ENCODE results near the gene RPS28.
"Not testable (repeated sequence)": the region's sequence is repeated elsewhere in the genome, so short reads cannot be mapped to it uniquely, and the experiment has no call there.

RPS28 gene

DNA sequence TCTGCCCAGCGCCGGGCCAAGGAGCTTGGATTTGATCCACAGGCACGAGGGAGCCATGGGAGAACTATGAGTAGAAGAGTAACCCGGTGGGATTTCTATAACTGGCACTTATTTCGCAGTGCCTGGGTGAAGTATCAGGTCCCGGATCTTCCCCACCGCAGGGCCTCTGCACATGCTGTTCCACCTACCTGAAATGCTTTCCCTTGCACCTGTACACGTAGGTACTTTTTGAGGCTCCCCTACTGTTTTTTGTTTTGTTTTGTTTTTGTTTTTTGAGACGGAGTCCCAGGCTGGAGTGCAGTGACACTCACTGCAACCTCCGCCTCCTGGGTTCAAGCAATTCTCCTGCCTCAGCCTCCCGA, 22.2 kb downstream of the RPS28 start:
- DNase-seq (ENCODE audit: low read depth): no peak
- TF ChIP-seq, protein P1, sequence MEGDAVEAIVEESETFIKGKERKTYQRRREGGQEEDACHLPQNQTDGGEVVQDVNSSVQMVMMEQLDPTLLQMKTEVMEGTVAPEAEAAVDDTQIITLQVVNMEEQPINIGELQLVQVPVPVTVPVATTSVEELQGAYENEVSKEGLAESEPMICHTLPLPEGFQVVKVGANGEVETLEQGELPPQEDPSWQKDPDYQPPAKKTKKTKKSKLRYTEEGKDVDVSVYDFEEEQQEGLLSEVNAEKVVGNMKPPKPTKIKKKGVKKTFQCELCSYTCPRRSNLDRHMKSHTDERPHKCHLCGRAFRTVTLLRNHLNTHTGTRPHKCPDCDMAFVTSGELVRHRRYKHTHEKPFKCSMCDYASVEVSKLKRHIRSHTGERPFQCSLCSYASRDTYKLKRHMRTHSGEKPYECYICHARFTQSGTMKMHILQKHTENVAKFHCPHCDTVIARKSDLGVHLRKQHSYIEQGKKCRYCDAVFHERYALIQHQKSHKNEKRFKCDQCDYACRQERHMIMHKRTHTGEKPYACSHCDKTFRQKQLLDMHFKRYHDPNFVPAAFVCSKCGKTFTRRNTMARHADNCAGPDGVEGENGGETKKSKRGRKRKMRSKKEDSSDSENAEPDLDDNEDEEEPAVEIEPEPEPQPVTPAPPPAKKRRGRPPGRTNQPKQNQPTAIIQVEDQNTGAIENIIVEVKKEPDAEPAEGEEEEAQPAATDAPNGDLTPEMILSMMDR (IDR thresholded peaks at IDR 0.05; ENCODE audit: control insufficient read depth, insufficient read depth, low read depth, low read length, missing control alignments): no peak
- no peak overlapping the region; the same call in 1 of the 2 replicates for H3K4me3 ChIP-seq (ENCODE audit: control insufficient read depth, low read depth, low read length)

DNA sequence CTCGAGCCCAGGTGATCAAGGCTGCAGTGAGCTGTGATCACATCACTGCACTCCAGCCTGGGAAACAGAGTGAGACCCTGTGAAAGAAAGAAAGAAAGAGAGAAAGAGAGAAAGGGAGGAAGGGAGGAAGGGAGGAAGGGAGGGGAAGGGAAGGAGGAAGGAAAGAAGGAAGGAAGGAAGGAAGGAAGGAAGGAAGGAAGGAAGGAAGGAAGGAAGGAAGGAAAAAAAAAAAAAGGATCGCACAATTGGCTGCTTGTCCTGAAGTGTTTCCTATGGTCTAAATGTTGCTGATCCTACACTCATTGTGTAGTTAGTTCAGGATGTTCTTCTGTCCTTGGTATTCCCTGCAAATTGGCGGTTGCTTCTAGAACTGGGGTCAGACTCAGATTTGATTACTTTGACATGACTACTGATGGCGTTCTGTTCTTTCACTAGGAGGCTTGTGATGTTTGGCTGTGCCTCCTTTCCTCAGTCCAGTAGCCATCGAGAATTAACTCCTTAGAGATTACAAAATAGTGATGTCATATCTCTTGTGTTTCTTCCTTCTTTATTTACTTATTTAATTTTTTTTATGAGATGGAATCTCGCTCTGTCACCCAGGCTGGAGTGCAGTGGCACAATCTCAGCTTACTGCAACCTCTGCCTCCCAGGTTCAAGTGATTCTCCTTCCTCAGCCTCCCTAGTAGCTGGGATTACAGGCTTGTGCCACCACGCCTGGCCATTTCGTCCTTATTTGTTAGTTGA, 28.5 kb downstream of the RPS28 start:
- not testable (repeated sequence) for H3K4me3 ChIP-seq (ENCODE audit: control insufficient read depth, low read depth, low read length); DNase-seq (ENCODE audit: low read depth)

DNA sequence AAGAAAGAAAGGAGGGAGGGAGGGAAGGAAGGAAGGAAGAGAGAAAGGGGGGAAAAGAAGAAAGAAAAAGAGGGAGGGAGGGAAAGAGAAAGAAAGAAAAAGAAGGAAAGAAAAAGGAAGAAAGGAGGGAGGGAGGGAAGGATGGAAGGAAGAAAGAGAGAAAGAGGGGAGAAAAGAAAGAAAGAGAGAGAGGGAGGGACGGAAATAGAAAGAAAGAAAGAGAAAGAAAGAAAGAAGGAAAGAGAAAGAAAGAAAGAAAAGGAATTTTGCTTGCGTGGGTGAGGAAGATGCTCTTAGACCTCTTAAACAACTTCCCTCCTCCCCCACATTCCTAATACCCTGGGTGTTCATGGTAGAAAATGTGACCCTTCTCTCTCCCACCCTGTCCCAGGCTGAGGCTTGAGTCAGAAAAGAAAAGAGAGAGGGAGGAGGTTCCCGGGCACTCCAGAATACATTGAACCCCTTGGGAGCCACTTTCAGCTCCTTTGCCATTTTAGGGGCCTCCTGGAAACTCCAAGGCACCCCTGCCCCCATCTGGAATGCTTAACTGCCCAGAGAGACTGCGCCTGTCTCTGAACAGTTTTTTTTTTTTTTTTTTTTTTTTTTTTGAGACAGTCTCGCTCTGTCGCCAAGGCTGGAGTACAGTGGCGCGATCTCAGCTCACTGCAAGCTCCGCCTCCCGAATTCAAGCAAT, 31.0 kb downstream of the RPS28 start:
- TF ChIP-seq, protein P1 (IDR thresholded peaks at IDR 0.05; ENCODE audit: control insufficient read depth, insufficient read depth, low read depth, low read length, missing control alignments): no peak
- no peak overlapping the region for H3K4me3 ChIP-seq (ENCODE audit: control insufficient read depth, low read depth, low read length)
- no peak for DNase-seq (ENCODE audit: low read depth)

DNA sequence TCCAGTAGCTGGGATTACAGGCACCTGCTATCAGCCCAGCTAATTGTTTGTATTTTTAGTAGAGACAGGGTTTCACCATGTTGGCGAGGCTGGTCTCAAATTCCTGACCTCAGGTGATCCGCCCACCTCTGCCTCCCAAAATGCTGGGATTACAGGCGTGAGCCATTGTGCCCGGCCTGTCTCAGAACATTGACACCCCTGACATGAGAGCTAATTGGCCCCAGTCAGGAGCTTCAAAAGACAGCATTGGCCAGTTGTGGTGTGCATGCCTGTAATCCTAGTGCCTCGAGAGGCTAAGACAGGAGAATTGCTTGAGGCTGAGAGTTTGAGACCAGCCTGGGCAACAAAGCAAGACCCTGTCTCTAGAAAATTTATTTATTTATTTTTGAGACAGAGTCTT, 31.5 kb downstream of the RPS28 start:
- DNase-seq (ENCODE audit: low read depth); H3K4me3 ChIP-seq (ENCODE audit: control insufficient read depth, low read depth, low read length): not testable (repeated sequence)

DNA sequence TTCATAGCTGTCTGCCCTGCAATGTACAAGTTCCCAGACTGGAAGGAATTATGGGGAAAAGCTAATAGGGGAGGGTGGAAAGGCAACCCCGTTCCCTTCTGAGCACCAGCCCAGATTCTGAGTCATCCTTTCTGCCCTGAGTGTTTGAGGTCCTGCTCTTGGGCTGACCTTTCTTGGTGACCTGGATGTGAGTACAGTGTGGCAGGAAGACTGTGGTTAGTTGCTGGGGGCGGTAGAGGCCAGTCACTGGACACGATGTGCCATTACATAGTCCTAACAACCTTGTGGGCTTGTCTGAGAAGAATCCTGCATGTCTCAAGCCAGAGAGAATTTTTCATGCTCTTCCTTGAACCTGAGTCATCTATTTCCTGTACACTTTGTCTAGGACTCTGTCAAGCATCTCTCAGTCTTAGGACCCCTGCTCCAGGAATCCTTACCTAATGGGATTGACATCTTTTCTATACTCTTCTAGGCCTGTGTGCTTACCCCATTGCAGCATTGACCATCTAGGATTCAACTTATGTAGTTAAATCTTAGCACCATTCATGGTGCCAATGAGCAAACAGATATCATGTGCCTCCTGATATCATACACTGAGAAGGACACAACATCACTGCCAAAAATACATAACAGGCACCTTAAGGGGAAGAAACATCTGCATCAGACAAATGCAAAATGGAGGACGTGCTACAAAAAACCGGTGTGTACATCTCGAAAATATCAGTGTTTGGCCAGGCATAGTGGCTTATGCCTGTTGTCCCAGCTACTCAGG, 34.5 kb downstream of the RPS28 start:
- DNase-seq (ENCODE audit: low read depth): peak; percentile 91
- TF ChIP-seq, protein P1 (IDR thresholded peaks at IDR 0.05; ENCODE audit: control insufficient read depth, insufficient read depth, low read depth, low read length, missing control alignments): no peak
- no peak overlapping the region for H3K4me3 ChIP-seq (ENCODE audit: control insufficient read depth, low read depth, low read length)

DNA sequence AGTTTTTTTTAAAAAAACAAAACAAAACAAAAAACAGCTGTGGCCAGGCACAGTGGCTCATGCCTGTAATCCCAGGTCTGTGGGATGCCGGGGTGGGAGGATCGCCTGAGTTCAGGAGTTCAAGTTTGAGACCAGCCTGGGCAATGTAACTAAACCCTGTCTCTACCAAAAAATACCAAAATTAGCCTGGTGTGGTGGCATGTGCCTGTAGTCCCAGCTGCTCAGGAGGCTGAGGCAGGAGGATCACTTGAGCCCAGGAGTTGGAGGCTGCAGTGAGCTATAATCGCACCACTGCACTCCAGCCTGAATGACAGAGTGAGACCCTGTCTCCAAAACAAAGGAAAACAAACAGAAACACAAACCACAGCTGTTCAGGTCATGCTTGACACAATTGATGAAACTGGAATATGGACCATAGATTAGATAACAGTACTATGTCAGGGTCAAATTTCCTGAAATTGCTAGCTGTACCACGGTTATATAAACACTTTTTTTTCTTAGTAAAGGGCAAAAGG, 35.8 kb downstream of the RPS28 start:
- no peak overlapping the region for H3K4me3 ChIP-seq (ENCODE audit: control insufficient read depth, low read depth, low read length)
- TF ChIP-seq, protein P1 (IDR thresholded peaks at IDR 0.05; ENCODE audit: control insufficient read depth, insufficient read depth, low read depth, low read length, missing control alignments): no peak
- no peak for DNase-seq (ENCODE audit: low read depth)

DNA sequence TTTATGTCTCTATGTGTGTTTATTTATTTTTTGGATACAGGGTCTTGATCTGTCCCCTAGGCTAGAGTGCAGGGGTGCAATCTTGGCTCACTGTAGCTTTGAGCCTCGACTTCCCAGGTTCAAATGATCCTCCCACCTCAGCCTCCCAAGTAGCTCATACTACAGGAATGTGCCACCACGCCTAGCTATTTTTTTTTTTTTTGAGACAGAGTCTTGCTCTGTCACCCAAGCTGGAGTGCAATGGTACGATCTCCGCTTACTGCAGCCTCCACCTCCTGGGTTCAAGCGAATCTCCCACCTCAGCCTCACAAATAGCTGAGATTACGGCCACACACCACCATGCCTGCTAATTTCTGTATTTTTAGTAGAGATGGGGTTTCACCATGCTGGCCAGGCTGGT, 37.7 kb downstream of the RPS28 start:
- no peak for DNase-seq (ENCODE audit: low read depth)
- TF ChIP-seq, protein P1 (IDR thresholded peaks at IDR 0.05; ENCODE audit: control insufficient read depth, insufficient read depth, low read depth, low read length, missing control alignments): no peak
- H3K4me3 ChIP-seq (ENCODE audit: control insufficient read depth, low read depth, low read length): no peak overlapping the region

All from AG09309 (cell line).